Measurements from ENCODE around the gene GALNT9.

GRCh38 chr12:132247718-132248452 is 81.5 kb downstream of the GALNT9 start:
- TF ChIP-seq CTCF (IDR thresholded peaks at IDR 0.05) (no peak), POLR2A (IDR thresholded peaks at IDR 0.05) (no peak), EP300 (IDR thresholded peaks at IDR 0.05) (no peak), POLR2AphosphoS5 (IDR thresholded peaks at IDR 0.05) (no peak)

Measured in sigmoid colon (tissue), 4 donors.